H1 (cell line): ENCODE data around the gene TET2. TPM values are rescaled to one million over a fixed set of nuclear protein-coding genes. Genes with fewer than 3 reads are reported as not detected.

Source experiments
- ATF2 ChIP-seq: IDR thresholded peaks from 2 replicates; pipeline ENCODE4 v1.6.1; 2012; ENCODE audit warnings: low read length, inconsistent platforms
- ATF3 ChIP-seq: IDR thresholded peaks from 2 replicates; pipeline ENCODE4 v1.6.1; 2011; ENCODE audit warnings: low read depth, mild to moderate bottlenecking, low read length; ENCODE audit not compliant: insufficient read depth
- BRCA1 ChIP-seq: IDR thresholded peaks from 2 replicates; pipeline ENCODE4 v1.6.1; 2012; ENCODE audit warnings: low read depth, low read length, improper control_type of control experiment
- MAFK ChIP-seq: IDR thresholded peaks from 2 replicates; pipeline ENCODE4 v1.6.1; 2012; ENCODE audit warnings: low read depth, mild to moderate bottlenecking, improper control_type of control experiment, low read length
- RXRA ChIP-seq: IDR thresholded peaks from 2 replicates; pipeline ENCODE4 v1.6.1; 2011; ENCODE audit warnings: low read depth, mild to moderate bottlenecking, low read length, moderate library complexity; ENCODE audit not compliant: insufficient read depth
- SAP30 ChIP-seq: fragments of 300-600 bp; sonication (generic); IDR thresholded peaks from 2 replicates; pipeline ENCODE4 v1.7.1; 2012; ENCODE audit warnings: low read length, moderate library complexity, mild to moderate bottlenecking, inconsistent platforms; ENCODE audit not compliant: insufficient read depth, insufficient replicate concordance
- polyA plus RNA-seq, 7 experiments: library from polyadenylated mRNA; depleted of rRNA in 3 of 7; stranded (reverse) in 5 of 7; unstranded in 2 of 7; fragments of >200 nt in 5 of 7; fragments of 200-250 nt in 2 of 7; gene quantifications; 1 replicate in 5 of 7; 2 replicates in 1 of 7; 4 replicates in 1 of 7; pipeline versions ENCODE4 v1.2.1 to v1.2.3, GENCODE V29; 2011 to 2013; ENCODE audit warnings: missing spikeins in 2 of 7, mixed read lengths in 2 of 7
- total RNA-seq: library from RNA; stranded (reverse); fragmentation: NEBNext Ultra II Directional; extraction: Animal tissue kit (Norgen Biotek cat#: 25700); gene quantifications from 2 replicates; pipeline ENCODE4 v1.2.1, GENCODE V29; 2021
- TF ChIP-seq, protein P1 (sequence below): fragments of 300-600 bp; sonication (generic); IDR thresholded peaks from 2 replicates; pipeline ENCODE4 v1.7.1; 2012; ENCODE audit warnings: low read length, moderate library complexity, mild to moderate bottlenecking, inconsistent platforms; ENCODE audit not compliant: insufficient replicate concordance
- TF ChIP-seq, protein P2 (sequence below): IDR thresholded peaks from 2 replicates; pipeline ENCODE4 v1.6.1; 2012; ENCODE audit warnings: inconsistent platforms

TET2 gene
- total and polyA plus RNA-seq, 2 of the 8 experiments (the other 6 are each of a cell fraction or from before 2014, with no cell fraction given) = 1.0 to 2.6 TPM

DNA sequence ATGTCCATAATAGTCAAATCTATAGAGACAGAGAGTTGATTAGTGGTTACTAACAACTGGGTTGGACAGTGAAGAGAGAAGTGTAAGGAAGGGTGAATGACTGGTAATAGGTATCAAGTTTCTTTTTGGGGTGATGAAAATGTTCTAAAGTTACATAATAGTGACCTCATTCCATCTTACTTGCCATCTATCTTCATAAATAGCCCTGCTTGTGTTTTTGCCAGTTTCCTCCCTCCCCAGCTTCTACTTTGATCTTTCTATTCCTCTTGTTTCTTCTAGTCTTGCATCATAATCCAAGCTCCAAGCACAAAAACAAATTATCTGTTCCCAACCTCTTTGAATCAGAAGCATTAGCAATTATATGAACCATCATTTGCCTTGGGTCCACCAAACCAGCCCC is 40.2 kb upstream of the TET2 start (continued):
- TF ChIP-seq, protein P1, sequence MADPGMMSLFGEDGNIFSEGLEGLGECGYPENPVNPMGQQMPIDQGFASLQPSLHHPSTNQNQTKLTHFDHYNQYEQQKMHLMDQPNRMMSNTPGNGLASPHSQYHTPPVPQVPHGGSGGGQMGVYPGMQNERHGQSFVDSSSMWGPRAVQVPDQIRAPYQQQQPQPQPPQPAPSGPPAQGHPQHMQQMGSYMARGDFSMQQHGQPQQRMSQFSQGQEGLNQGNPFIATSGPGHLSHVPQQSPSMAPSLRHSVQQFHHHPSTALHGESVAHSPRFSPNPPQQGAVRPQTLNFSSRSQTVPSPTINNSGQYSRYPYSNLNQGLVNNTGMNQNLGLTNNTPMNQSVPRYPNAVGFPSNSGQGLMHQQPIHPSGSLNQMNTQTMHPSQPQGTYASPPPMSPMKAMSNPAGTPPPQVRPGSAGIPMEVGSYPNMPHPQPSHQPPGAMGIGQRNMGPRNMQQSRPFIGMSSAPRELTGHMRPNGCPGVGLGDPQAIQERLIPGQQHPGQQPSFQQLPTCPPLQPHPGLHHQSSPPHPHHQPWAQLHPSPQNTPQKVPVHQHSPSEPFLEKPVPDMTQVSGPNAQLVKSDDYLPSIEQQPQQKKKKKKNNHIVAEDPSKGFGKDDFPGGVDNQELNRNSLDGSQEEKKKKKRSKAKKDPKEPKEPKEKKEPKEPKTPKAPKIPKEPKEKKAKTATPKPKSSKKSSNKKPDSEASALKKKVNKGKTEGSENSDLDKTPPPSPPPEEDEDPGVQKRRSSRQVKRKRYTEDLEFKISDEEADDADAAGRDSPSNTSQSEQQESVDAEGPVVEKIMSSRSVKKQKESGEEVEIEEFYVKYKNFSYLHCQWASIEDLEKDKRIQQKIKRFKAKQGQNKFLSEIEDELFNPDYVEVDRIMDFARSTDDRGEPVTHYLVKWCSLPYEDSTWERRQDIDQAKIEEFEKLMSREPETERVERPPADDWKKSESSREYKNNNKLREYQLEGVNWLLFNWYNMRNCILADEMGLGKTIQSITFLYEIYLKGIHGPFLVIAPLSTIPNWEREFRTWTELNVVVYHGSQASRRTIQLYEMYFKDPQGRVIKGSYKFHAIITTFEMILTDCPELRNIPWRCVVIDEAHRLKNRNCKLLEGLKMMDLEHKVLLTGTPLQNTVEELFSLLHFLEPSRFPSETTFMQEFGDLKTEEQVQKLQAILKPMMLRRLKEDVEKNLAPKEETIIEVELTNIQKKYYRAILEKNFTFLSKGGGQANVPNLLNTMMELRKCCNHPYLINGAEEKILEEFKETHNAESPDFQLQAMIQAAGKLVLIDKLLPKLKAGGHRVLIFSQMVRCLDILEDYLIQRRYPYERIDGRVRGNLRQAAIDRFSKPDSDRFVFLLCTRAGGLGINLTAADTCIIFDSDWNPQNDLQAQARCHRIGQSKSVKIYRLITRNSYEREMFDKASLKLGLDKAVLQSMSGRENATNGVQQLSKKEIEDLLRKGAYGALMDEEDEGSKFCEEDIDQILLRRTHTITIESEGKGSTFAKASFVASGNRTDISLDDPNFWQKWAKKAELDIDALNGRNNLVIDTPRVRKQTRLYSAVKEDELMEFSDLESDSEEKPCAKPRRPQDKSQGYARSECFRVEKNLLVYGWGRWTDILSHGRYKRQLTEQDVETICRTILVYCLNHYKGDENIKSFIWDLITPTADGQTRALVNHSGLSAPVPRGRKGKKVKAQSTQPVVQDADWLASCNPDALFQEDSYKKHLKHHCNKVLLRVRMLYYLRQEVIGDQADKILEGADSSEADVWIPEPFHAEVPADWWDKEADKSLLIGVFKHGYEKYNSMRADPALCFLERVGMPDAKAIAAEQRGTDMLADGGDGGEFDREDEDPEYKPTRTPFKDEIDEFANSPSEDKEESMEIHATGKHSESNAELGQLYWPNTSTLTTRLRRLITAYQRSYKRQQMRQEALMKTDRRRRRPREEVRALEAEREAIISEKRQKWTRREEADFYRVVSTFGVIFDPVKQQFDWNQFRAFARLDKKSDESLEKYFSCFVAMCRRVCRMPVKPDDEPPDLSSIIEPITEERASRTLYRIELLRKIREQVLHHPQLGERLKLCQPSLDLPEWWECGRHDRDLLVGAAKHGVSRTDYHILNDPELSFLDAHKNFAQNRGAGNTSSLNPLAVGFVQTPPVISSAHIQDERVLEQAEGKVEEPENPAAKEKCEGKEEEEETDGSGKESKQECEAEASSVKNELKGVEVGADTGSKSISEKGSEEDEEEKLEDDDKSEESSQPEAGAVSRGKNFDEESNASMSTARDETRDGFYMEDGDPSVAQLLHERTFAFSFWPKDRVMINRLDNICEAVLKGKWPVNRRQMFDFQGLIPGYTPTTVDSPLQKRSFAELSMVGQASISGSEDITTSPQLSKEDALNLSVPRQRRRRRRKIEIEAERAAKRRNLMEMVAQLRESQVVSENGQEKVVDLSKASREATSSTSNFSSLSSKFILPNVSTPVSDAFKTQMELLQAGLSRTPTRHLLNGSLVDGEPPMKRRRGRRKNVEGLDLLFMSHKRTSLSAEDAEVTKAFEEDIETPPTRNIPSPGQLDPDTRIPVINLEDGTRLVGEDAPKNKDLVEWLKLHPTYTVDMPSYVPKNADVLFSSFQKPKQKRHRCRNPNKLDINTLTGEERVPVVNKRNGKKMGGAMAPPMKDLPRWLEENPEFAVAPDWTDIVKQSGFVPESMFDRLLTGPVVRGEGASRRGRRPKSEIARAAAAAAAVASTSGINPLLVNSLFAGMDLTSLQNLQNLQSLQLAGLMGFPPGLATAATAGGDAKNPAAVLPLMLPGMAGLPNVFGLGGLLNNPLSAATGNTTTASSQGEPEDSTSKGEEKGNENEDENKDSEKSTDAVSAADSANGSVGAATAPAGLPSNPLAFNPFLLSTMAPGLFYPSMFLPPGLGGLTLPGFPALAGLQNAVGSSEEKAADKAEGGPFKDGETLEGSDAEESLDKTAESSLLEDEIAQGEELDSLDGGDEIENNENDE = no peak
- TF ChIP-seq RXRA = no peak
- no peak for TF ChIP-seq ATF2
- TF ChIP-seq BRCA1 = no peak
- no peak for TF ChIP-seq SAP30
- no peak for TF ChIP-seq MAFK
- no peak for TF ChIP-seq ATF3
- TF ChIP-seq, protein P2, sequence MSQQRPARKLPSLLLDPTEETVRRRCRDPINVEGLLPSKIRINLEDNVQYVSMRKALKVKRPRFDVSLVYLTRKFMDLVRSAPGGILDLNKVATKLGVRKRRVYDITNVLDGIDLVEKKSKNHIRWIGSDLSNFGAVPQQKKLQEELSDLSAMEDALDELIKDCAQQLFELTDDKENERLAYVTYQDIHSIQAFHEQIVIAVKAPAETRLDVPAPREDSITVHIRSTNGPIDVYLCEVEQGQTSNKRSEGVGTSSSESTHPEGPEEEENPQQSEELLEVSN = no peak
